Measurements from ENCODE around the gene ARPC5L. TPM values are rescaled to one million over a fixed set of nuclear protein-coding genes. Genes with fewer than 3 reads are reported as not detected.

ARPC5L gene
- total and polyA plus RNA-seq, 2 donors from 2014 or later, result 31.7 to 52.7 TPM

DNA sequence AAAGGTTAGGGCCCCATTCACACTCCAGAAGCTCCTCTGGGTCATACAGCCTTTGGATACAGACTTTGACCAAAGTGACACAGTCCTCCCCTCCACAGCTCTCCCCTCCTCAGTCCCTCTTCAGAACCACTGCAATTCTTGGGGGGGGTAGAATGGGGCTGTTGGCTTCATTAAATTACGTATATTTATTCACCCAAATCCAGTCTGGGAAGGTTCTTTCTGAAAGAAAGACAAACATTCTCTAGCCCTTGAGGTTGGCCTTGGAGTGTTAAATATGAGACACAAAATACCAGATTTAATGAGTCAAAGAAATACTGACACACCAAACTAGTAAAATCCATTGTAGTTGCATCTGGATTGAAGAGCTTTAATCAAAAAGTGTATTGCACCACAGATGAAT, 16.1 kb downstream of the ARPC5L start:
- H3K36me3 ChIP-seq (ENCODE audit: control insufficient read depth in 2 of 3, insufficient read depth in 3 of 3, low read length in 3 of 3), result peaks cover 2 to 49% (median 32%) of the 10 kb centered on the region in 3 donors
- no peak for FAIRE-seq
- no peak overlapping the region for H3K27ac ChIP-seq (ENCODE audit: low read depth in 2 of 2, low read length in 2 of 2)
- H3K4me1 ChIP-seq (ENCODE audit: control insufficient read depth in 2 of 3, insufficient read depth in 2 of 3, low read depth in 1 of 3, low read length in 3 of 3), result no peaks in the 10 kb centered on the region
- H3K9ac ChIP-seq (ENCODE audit: low read length in 3 of 3), result no peak overlapping the region
- intact Hi-C loops (cut with DNase I), result no loop called here
- no peak overlapping the region for H3K4me3 ChIP-seq (ENCODE audit: low read length in 3 of 3)
- DNase-seq, result no peak
- no peaks in the 10 kb centered on the region for H3K27me3 ChIP-seq (ENCODE audit: control insufficient read depth, insufficient read depth, low read length)
- TF ChIP-seq, protein P1, sequence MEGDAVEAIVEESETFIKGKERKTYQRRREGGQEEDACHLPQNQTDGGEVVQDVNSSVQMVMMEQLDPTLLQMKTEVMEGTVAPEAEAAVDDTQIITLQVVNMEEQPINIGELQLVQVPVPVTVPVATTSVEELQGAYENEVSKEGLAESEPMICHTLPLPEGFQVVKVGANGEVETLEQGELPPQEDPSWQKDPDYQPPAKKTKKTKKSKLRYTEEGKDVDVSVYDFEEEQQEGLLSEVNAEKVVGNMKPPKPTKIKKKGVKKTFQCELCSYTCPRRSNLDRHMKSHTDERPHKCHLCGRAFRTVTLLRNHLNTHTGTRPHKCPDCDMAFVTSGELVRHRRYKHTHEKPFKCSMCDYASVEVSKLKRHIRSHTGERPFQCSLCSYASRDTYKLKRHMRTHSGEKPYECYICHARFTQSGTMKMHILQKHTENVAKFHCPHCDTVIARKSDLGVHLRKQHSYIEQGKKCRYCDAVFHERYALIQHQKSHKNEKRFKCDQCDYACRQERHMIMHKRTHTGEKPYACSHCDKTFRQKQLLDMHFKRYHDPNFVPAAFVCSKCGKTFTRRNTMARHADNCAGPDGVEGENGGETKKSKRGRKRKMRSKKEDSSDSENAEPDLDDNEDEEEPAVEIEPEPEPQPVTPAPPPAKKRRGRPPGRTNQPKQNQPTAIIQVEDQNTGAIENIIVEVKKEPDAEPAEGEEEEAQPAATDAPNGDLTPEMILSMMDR (IDR thresholded peaks at IDR 0.05; ENCODE audit: borderline replicate concordance, extremely low read depth, insufficient read depth), result no peak
- H3K9me3 ChIP-seq (ENCODE audit: control insufficient read depth in 2 of 3, insufficient read depth in 1 of 3, low read length in 3 of 3), result no peaks in the 10 kb centered on the region

- FAIRE-seq (no peak), DNase-seq (peak in 1 of 5 donors; percentile 53)
- intact Hi-C loops (cut with DNase I), result no loop called here
- TF ChIP-seq, protein P1 (IDR thresholded peaks at IDR 0.05; ENCODE audit: borderline replicate concordance, extremely low read depth, insufficient read depth), result no peak
- H3K27me3 ChIP-seq (ENCODE audit: control insufficient read depth, insufficient read depth, low read length), result no peaks in the 10 kb centered on the region
- H3K9me3 ChIP-seq (ENCODE audit: control insufficient read depth in 2 of 3, insufficient read depth in 1 of 3, low read length in 3 of 3), result no peaks in the 10 kb centered on the region
- H3K27ac ChIP-seq (ENCODE audit: low read depth in 2 of 2, low read length in 2 of 2), result no peak overlapping the region
- H3K36me3 ChIP-seq (ENCODE audit: control insufficient read depth in 2 of 3, insufficient read depth in 3 of 3, low read length in 3 of 3), result peaks cover 2 to 45% (median 32%) of the 10 kb centered on the region in 3 donors
- H3K9ac ChIP-seq (ENCODE audit: low read length in 3 of 3), result no peak overlapping the region
- H3K4me1 ChIP-seq (ENCODE audit: control insufficient read depth in 2 of 3, insufficient read depth in 2 of 3, low read depth in 1 of 3, low read length in 3 of 3), result no peaks in the 10 kb centered on the region
- H3K4me3 ChIP-seq (ENCODE audit: low read length in 3 of 3), result no peak overlapping the region
Measured at GRCh38 chr9:124878518-124878917, 16.6 kb downstream of the ARPC5L start.

DNA sequence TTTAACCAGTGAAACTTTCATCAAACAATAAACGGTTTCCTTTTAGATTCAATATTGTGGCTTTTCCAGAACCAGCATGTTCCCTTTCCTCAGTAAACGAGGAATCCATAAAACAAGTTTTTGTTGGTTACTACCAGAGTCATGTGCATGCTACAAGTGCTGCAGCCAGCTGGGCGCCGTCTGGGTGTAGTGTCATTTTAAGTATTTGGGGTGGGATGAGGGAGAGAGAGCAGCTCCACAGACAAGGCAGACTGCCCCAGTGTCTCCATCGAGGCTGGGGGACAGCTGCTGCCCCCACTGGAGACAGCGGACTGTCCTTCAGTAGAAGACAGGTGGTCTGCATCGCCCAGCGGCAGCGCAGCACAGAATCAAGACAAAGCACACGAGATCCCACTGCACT, 17.3 kb downstream of the ARPC5L start:
- H3K4me3 ChIP-seq (ENCODE audit: low read length in 3 of 3), result no peak overlapping the region
- H3K27me3 ChIP-seq (ENCODE audit: control insufficient read depth, insufficient read depth, low read length), result no peaks in the 10 kb centered on the region
- intact Hi-C loops (cut with DNase I), result no loop called here
- no peaks in the 10 kb centered on the region for H3K4me1 ChIP-seq (ENCODE audit: control insufficient read depth in 2 of 3, insufficient read depth in 2 of 3, low read depth in 1 of 3, low read length in 3 of 3)
- peaks cover 2 to 40% (median 32%) of the 10 kb centered on the region in 3 donors for H3K36me3 ChIP-seq (ENCODE audit: control insufficient read depth in 2 of 3, insufficient read depth in 3 of 3, low read length in 3 of 3)
- FAIRE-seq (no peak), DNase-seq (peak in 4 of 5 donors; percentile 53 to 92 (median 72))
- H3K27ac ChIP-seq (ENCODE audit: low read depth in 2 of 2, low read length in 2 of 2), result no peak overlapping the region
- TF ChIP-seq, protein P1 (IDR thresholded peaks at IDR 0.05; ENCODE audit: borderline replicate concordance, extremely low read depth, insufficient read depth), result no peak
- no peaks in the 10 kb centered on the region for H3K9me3 ChIP-seq (ENCODE audit: control insufficient read depth in 2 of 3, insufficient read depth in 1 of 3, low read length in 3 of 3)
- H3K9ac ChIP-seq (ENCODE audit: low read length in 3 of 3), result no peak overlapping the region

GRCh38 chr9:124880501-124880900, 18.6 kb downstream of the ARPC5L start:
- no peak for FAIRE-seq

More at GRCh38 chr9:124880501-124880900, 18.6 kb downstream of the ARPC5L start:
- H3K4me3 ChIP-seq (ENCODE audit: low read length in 3 of 3), result no peak overlapping the region
- intact Hi-C loops (cut with DNase I), result no loop called here
- no peak for DNase-seq
- no peaks in the 10 kb centered on the region for H3K27me3 ChIP-seq (ENCODE audit: control insufficient read depth, insufficient read depth, low read length)
- no peak overlapping the region for H3K27ac ChIP-seq (ENCODE audit: low read depth in 2 of 2, low read length in 2 of 2)
- H3K9me3 ChIP-seq (ENCODE audit: control insufficient read depth in 2 of 3, insufficient read depth in 1 of 3, low read length in 3 of 3), result no peaks in the 10 kb centered on the region
- TF ChIP-seq, protein P1 (IDR thresholded peaks at IDR 0.05; ENCODE audit: borderline replicate concordance, extremely low read depth, insufficient read depth), result no peak
- H3K4me1 ChIP-seq (ENCODE audit: control insufficient read depth in 2 of 3, insufficient read depth in 2 of 3, low read depth in 1 of 3, low read length in 3 of 3), result no peaks in the 10 kb centered on the region
- peaks cover 2 to 34% (median 24%) of the 10 kb centered on the region in 3 donors for H3K36me3 ChIP-seq (ENCODE audit: control insufficient read depth in 2 of 3, insufficient read depth in 3 of 3, low read length in 3 of 3)
- no peak overlapping the region for H3K9ac ChIP-seq (ENCODE audit: low read length in 3 of 3)
